NB4 (cell line): ENCODE data around the gene PDE4D.

ENCODE experiments used
- MYC ChIP-seq: IDR thresholded peaks from 2 replicates; pipeline ENCODE4 v1.6.1; 2011; ENCODE audit warnings: low read depth, low read length
- POLR2A ChIP-seq: IDR thresholded peaks from 2 replicates; pipeline ENCODE4 v1.6.1; 2011; ENCODE audit warnings: mild to moderate bottlenecking; ENCODE audit not compliant: insufficient read length; ENCODE audit errors: extremely low read depth
- TF ChIP-seq, protein P1 (sequence below): IDR thresholded peaks from one replicate; pipeline ENCODE4 v1.5.1; 2012; ENCODE audit warnings: low read depth, low read length

DNA sequence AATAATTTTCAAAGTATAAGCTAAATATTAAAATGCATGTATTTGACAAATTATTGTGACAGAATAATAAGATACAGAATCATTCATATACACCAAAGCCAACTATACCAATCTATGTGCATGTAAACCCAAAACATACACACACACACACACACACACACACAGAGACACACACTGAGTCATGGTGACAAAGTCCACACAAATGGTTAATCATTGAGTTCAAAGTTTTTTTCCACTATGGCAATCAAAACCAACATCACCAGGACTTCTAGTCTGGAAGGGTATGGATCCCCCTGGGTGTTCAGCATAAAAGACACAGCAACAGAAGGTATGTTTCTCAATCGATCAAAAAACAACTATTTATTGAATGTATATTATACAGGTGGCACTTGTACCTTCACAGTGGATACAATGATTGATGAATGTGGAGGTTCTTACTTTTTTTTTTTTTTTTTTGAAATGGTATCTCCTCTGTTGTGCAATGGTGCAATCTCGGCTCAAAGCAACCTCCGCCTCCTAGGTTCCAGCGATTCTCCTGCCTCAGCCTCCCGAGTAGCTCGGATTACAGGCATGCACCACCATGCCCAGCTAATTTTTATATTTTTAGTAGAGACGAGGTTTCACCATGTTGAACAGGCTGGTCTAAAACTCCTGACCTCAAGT is 137.0 kb downstream of the PDE4D start:
- TF ChIP-seq, protein P1, sequence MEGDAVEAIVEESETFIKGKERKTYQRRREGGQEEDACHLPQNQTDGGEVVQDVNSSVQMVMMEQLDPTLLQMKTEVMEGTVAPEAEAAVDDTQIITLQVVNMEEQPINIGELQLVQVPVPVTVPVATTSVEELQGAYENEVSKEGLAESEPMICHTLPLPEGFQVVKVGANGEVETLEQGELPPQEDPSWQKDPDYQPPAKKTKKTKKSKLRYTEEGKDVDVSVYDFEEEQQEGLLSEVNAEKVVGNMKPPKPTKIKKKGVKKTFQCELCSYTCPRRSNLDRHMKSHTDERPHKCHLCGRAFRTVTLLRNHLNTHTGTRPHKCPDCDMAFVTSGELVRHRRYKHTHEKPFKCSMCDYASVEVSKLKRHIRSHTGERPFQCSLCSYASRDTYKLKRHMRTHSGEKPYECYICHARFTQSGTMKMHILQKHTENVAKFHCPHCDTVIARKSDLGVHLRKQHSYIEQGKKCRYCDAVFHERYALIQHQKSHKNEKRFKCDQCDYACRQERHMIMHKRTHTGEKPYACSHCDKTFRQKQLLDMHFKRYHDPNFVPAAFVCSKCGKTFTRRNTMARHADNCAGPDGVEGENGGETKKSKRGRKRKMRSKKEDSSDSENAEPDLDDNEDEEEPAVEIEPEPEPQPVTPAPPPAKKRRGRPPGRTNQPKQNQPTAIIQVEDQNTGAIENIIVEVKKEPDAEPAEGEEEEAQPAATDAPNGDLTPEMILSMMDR: no peak
- no peak for TF ChIP-seq MYC
- TF ChIP-seq POLR2A: no peak
